ENCODE measurements around the gene POMT1.
"Not testable (repeated sequence)": the region's sequence is repeated elsewhere in the genome, so short reads cannot be mapped to it uniquely, and the experiment has no call there.

Gene POMT1, protein sequence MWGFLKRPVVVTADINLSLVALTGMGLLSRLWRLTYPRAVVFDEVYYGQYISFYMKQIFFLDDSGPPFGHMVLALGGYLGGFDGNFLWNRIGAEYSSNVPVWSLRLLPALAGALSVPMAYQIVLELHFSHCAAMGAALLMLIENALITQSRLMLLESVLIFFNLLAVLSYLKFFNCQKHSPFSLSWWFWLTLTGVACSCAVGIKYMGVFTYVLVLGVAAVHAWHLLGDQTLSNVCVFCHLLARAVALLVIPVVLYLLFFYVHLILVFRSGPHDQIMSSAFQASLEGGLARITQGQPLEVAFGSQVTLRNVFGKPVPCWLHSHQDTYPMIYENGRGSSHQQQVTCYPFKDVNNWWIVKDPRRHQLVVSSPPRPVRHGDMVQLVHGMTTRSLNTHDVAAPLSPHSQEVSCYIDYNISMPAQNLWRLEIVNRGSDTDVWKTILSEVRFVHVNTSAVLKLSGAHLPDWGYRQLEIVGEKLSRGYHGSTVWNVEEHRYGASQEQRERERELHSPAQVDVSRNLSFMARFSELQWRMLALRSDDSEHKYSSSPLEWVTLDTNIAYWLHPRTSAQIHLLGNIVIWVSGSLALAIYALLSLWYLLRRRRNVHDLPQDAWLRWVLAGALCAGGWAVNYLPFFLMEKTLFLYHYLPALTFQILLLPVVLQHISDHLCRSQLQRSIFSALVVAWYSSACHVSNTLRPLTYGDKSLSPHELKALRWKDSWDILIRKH

DNA sequence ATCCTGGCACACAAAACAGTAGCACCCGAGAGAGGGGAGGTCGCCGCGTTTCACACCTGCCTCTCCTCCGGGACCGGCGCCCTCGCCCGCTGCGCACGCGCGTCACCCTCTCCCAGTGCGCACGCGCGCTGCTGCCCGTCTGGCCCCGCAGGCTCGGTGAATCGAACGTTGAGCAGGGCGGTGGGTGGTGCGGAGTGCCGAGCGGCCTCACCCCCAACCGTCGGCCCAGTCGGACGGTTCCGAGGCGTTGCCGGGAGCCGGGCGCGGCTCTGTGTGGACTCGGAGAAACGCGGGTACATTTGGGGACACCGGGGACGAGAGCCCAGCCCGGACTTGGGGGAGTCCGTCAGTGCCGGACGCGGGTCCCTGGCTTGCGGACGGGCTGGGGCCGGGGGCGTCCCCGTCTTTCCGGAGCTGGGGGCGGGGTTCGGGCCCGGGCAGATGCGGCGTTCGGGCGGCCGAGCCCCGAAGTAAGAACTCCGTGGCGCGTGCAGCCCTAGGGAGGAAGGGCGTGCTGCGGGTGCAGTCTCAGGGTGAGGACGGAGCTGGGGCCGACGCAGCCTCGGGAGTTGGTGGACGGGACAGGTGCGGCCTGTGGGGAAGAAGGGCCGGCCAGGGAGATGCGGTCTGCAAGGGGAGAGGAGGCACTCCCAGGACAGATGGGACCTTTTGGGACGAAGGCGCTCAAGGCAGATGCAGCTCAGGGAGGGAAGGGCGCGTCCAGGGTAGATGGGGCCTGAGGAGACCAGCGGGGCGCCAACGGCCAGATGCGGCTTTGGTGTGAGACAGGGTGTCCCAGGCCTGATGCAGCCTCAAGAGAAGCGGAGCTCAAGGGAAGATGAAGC is at the start of gene POMT1:
TSS of gene POMT1 (plus strand) at position 138 of the 845 bp plus-strand sequence. CDS start 1,301 bp downstream, outside the sequence.
- Mint-ChIP-seq H3K27me3 (no peaks in the 10 kb centered on the region), H3K27ac (peak within 1 kb of the TSS; percentile 87), H3K4me1 (peaks cover 21% of the 10 kb centered on the region), H3K9me3 (no peaks in the 10 kb centered on the region), H3K4me3 (peak within 1 kb of the TSS; percentile 96), H3K36me3 (peaks cover 2% of the 10 kb centered on the region)
- DNase-seq (ENCODE audit: low spot score in 2 of 2) (peak; percentile 84 to 85), ATAC-seq (ENCODE audit: low read depth) (peak; percentile 91)

DNA sequence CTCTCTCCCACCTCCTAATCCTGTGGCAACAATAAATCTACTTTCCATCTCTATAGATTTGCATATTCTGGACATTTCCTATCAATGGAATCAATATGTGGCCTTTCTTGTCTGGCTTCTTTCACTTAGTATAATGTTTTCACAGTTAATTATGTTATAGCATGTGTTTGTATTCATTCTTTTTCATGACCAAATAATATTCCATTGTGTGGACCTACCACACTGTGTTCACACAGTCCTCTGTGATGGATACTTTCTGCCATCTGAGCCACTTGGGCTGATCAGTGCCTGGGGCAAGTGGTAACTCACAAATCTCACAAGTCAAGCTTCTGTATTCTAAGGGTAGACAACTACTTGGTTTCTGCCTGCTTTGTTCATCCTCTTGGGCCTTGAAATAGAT is 48.7 kb upstream of the POMT1 start:
- Mint-ChIP-seq H3K9me3 (no peaks in the 10 kb centered on the region), H3K4me3 (no peak overlapping the region), H3K27me3 (no peaks in the 10 kb centered on the region), H3K36me3 (peaks cover 28% of the 10 kb centered on the region), H3K27ac (no peak overlapping the region), H3K4me1 (no peaks in the 10 kb centered on the region)
- no peak for ATAC-seq (ENCODE audit: low read depth)
- no peak for DNase-seq (ENCODE audit: low spot score in 2 of 2)

DNA sequence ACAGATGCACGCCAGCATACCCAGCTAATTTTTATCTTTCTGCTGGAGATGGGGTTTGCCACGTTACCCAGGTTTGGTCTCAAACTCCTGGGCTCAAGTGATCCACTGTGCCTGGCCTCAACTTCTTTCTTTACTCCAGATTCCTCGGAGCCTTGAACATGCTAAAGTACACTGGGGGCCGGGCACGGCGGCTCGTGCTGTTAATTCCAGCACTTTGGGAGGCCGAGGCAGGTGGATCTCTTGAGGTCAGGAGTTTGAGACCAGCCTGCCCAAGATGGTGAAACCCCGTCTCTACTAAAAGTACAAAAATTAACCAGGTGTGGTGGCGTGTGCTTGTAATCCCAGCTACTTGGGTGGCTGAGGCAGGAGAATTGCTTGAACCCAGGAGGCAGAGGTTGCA is 47.1 kb upstream of the POMT1 start:
- DNase-seq (ENCODE audit: low spot score in 2 of 2); ATAC-seq (ENCODE audit: low read depth); H3K4me3 Mint-ChIP-seq; H3K4me1 Mint-ChIP-seq; H3K27me3 Mint-ChIP-seq; H3K27ac Mint-ChIP-seq; H3K9me3 Mint-ChIP-seq: not testable (repeated sequence)
- peaks cover 30% of the 10 kb centered on the region for H3K36me3 Mint-ChIP-seq

DNA sequence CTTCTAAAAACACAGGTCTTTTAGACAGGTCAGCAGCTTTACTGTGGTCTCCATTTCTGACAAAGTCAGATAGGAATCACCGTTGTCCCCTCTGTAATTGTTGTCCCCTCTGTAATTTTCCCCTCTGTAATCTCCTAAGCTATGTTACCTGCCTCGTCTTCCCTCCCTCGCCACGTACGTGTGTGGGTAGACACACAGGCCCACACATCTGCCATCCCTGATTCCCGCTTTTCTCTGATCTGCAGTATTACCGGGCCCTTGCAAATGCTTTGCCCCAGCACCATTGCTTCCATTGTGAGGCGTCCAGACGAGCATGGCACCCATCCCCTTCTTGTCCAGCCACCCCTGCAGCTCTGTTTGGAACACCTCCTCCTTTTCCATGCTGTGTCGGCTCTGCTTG is 45.0 kb upstream of the POMT1 start:
- no peak overlapping the region for H3K27ac Mint-ChIP-seq
- H3K27me3 Mint-ChIP-seq: no peaks in the 10 kb centered on the region
- H3K9me3 Mint-ChIP-seq: no peaks in the 10 kb centered on the region
- H3K4me1 Mint-ChIP-seq: peaks cover 5% of the 10 kb centered on the region
- ATAC-seq (ENCODE audit: low read depth) (no peak), DNase-seq (ENCODE audit: low spot score in 2 of 2) (no peak)
- H3K4me3 Mint-ChIP-seq: no peak overlapping the region
- H3K36me3 Mint-ChIP-seq: peaks cover 38% of the 10 kb centered on the region

DNA sequence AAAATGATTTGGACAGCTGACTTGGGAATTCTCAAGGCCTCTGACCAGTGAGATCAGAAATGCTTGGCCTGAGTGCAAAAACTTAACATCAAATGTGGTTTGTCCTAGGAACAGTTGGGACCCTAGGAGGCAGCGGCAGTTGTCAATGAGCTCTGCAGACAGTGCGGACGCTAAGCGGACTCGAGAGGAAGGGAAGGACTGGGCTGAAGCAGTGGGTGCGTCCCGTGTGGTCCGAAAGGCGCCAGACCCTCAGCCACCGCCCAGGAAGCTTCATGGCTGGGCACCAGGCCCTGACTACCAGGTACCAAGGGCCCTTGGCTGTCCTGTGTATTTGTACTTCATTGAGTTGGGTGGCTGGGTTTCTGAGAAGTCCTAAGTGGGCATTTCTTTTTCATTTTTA is 43.7 kb upstream of the POMT1 start:
- ATAC-seq (ENCODE audit: low read depth) (no peak), DNase-seq (ENCODE audit: low spot score in 2 of 2) (no peak)
- H3K9me3 Mint-ChIP-seq: no peaks in the 10 kb centered on the region
- no peaks in the 10 kb centered on the region for H3K27me3 Mint-ChIP-seq
- peaks cover 5% of the 10 kb centered on the region for H3K4me1 Mint-ChIP-seq
- H3K36me3 Mint-ChIP-seq: peaks cover 36% of the 10 kb centered on the region
- H3K27ac Mint-ChIP-seq: no peak overlapping the region
- no peak overlapping the region for H3K4me3 Mint-ChIP-seq

DNA sequence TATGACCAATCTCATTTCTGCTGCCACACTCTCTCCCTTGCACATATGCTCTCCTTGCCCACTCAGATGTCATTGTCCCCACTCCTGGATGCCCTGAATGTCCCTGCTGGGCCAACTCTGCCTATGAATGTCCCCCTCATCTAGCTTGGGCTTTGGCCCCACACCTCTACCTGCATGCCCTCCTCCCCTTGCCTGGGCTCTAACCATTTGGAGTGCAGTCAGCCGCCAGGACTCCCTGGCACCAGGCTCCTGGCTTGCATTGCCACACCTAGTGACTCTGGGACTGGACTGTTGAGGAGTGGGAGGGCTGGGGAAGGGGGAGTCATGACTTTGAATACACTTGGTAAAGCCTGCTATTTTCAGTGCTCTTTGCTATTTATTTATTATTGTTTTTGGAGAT is 41.6 kb upstream of the POMT1 start:
- ATAC-seq (ENCODE audit: low read depth): no peak
- H3K36me3 Mint-ChIP-seq: peaks cover 36% of the 10 kb centered on the region
- peaks cover 5% of the 10 kb centered on the region for H3K4me1 Mint-ChIP-seq
- no peaks in the 10 kb centered on the region for H3K27me3 Mint-ChIP-seq
- no peaks in the 10 kb centered on the region for H3K9me3 Mint-ChIP-seq
- no peak for DNase-seq (ENCODE audit: low spot score in 2 of 2)
- H3K4me3 Mint-ChIP-seq: no peak overlapping the region
- peak overlapping the region; percentile 7 for H3K27ac Mint-ChIP-seq

DNA sequence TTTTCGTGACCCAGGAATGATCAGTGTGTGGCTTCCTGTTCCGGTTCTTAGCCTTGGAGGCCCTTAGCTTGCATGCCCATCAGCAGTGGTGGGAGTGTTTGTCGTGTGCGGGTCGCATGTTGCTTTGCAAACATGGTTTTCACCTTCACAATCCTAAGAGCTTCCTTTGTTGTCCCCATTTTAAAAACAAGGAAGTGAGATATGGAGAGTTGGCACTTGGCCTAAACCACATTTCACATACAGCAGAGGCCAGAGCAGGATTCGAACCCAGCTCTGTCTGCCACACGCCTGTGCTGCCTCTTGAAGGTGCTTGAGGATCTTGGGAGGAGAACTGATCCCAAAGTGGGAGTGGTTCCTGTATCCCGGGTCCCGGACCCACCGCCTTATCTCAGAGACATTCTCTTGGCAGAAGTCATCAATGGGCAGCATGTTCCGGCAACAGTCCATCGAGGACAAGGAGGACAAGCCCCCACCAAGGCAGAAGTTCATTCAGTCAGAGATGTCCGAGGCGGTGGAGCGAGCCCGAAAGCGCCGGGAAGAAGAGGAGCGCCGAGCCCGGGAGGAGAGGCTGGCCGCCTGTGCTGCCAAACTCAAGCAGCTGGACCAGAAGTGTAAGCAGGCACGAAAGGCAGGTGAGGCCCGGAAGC is 38.2 kb upstream of the POMT1 start:
- no peaks in the 10 kb centered on the region for H3K9me3 Mint-ChIP-seq
- DNase-seq (ENCODE audit: low spot score in 2 of 2): no peak
- H3K27me3 Mint-ChIP-seq: no peaks in the 10 kb centered on the region
- H3K27ac Mint-ChIP-seq: peak overlapping the region; percentile 55
- H3K4me3 Mint-ChIP-seq: no peak overlapping the region
- no peak for ATAC-seq (ENCODE audit: low read depth)
- H3K36me3 Mint-ChIP-seq: peaks cover 37% of the 10 kb centered on the region
- H3K4me1 Mint-ChIP-seq: peaks cover 4% of the 10 kb centered on the region

DNA sequence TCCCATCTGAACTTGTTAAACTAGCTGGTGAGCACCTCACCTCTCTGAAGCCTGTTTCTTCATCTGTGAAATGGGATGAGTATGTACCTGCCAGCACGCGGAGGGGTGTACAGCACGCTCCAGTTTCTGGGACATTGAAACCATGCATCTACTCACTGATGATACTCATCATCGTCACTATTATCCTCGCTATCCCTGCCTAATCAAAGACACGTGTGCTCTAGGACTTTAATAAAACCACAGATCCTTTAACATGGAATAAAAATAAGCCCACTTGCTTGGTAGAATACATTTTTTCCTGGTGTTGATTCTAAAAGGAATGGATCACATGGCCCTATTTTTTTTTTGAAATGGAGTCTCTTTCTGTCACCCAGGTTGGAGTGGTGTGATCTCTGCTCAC is 37.3 kb upstream of the POMT1 start:
- no peaks in the 10 kb centered on the region for H3K9me3 Mint-ChIP-seq
- ATAC-seq (ENCODE audit: low read depth) (no peak), DNase-seq (ENCODE audit: low spot score in 2 of 2) (no peak)
- no peak overlapping the region for H3K27ac Mint-ChIP-seq
- H3K36me3 Mint-ChIP-seq: peaks cover 40% of the 10 kb centered on the region
- H3K4me1 Mint-ChIP-seq: peaks cover 3% of the 10 kb centered on the region
- no peak overlapping the region for H3K4me3 Mint-ChIP-seq
- H3K27me3 Mint-ChIP-seq: no peaks in the 10 kb centered on the region

DNA sequence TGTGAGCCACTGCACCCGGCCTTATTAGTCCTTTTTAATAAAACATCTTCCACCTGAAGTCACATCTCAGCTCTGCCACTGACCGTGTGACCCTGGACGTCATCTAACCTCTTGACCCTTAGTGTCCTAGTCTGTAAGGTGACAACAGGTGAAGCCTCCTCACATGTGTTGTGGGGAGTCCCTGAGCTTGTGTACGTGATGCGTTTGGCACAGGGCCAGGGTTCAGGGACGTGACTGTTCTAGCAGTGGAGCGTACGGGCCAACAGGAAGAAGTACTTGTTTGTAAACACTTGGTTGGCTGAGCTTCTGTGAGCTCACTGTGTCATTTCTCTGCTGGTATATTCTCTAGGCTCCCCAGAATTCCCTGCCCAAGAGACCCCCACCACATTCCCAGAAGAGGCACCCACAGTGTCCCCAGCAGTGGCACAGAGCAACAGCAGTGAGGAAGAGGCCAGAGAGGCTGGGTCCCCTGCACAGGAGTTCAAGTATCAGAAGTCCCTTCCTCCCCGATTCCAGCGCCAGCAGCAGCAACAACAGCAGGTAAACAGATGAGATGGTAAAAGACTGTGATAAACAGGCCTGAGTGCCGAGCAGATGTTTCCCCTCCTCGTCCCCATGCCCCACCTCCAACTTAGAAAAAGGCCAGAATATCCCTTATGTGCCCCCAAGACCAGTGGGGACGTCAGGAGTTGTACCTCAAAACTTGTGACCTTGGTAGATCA is 35.3 kb upstream of the POMT1 start:
- no peaks in the 10 kb centered on the region for H3K4me1 Mint-ChIP-seq
- ATAC-seq (ENCODE audit: low read depth) (no peak), DNase-seq (ENCODE audit: low spot score in 2 of 2) (no peak)
- peak overlapping the region; percentile 31 for H3K27ac Mint-ChIP-seq
- H3K9me3 Mint-ChIP-seq: no peaks in the 10 kb centered on the region
- H3K4me3 Mint-ChIP-seq: no peak overlapping the region
- no peaks in the 10 kb centered on the region for H3K27me3 Mint-ChIP-seq
- H3K36me3 Mint-ChIP-seq: peaks cover 40% of the 10 kb centered on the region

DNA sequence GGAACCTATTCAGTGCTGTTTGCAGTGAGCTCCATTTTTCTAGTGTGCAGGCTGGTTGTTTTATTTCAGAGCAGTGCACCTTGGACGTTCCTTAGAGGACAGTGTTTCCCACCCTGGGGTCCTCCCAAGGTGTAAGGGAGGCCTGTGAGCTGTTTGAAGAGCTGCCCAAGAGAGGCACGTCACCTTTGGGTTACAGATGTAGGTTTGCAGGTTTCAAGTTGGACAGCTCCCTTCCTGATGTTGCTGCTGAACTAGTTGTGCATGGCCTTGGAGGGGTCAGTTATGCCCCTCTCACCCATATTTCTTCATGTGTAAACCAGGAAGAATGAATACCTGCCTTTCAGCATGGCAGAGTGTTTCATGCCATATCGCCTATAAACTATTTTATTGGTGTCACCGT is 34.7 kb upstream of the POMT1 start:
- DNase-seq (ENCODE audit: low spot score in 2 of 2) (no peak), ATAC-seq (ENCODE audit: low read depth) (no peak)
- no peaks in the 10 kb centered on the region for H3K27me3 Mint-ChIP-seq
- peaks cover 43% of the 10 kb centered on the region for H3K36me3 Mint-ChIP-seq
- H3K4me1 Mint-ChIP-seq: no peaks in the 10 kb centered on the region
- no peak overlapping the region for H3K27ac Mint-ChIP-seq
- H3K9me3 Mint-ChIP-seq: no peaks in the 10 kb centered on the region
- H3K4me3 Mint-ChIP-seq: no peak overlapping the region

DNA sequence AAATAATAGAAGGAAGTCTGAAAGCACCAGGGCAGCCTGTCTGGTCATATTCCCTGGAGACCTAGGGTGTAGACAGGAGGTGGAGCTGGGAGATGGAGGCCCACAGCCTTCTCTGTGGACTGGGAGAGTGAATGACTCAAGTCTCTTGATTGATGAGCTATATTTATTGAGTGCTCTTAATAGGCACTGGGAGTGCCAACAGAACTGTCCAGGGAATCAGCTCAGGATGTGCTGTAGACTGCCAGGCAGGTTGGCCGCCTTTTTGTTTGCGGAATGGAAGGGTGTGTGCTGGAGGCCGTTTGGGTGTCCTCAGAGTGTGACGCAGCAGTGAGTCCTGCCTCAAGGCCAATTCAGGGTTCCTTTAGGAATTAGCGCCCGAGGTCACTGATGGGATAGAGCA is 33.4 kb upstream of the POMT1 start:
- H3K9me3 Mint-ChIP-seq: no peaks in the 10 kb centered on the region
- H3K27ac Mint-ChIP-seq: peak overlapping the region; percentile 78
- ATAC-seq (ENCODE audit: low read depth): no peak
- H3K27me3 Mint-ChIP-seq: no peaks in the 10 kb centered on the region
- no peak overlapping the region for H3K4me3 Mint-ChIP-seq
- H3K36me3 Mint-ChIP-seq: peaks cover 51% of the 10 kb centered on the region
- DNase-seq (ENCODE audit: low spot score in 2 of 2): no peak
- no peaks in the 10 kb centered on the region for H3K4me1 Mint-ChIP-seq

DNA sequence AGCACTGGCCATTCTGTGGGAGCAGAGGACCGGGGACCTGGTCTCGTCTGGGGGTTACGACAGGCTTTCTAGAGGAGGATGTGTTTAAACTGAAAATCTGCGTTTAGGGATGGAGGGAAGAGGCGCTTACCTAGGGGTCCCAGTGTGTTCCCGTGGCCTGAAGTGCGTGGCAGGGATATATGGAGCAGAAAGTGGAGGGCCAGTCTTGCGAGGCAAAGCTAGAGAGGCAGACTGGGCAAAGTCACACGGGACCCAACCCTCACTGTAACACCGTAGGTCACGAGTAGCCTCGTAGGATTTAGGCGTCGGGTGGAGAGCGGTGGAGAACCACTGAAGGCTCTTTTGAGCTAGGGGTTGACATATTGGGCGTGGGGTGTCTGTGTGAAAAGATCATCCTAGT is 32.8 kb upstream of the POMT1 start:
- Mint-ChIP-seq H3K4me1 (no peaks in the 10 kb centered on the region), H3K36me3 (peaks cover 50% of the 10 kb centered on the region), H3K4me3 (no peak overlapping the region), H3K27ac (peak overlapping the region; percentile 78), H3K9me3 (no peaks in the 10 kb centered on the region), H3K27me3 (no peaks in the 10 kb centered on the region)
- ATAC-seq (ENCODE audit: low read depth): no peak
- no peak for DNase-seq (ENCODE audit: low spot score in 2 of 2)

DNA sequence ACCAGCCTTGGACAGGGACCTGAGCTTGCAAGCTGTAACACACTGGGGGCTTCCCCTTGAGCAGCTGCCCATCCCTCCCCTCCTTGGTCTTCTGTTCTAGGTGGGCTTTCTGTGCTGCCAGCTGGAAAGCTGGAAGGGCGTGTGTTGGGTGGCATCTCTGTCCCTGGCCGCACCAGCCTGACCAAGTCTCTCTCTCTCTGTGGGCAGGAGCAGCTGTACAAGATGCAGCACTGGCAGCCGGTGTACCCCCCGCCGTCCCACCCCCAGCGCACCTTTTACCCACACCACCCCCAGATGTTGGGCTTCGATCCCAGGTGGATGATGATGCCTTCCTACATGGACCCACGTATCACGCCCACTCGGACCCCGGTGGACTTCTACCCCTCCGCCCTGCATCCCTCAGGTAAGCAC is 32.1 kb upstream of the POMT1 start:
- no peaks in the 10 kb centered on the region for H3K9me3 Mint-ChIP-seq
- no peaks in the 10 kb centered on the region for H3K27me3 Mint-ChIP-seq
- peaks cover 51% of the 10 kb centered on the region for H3K36me3 Mint-ChIP-seq
- no peaks in the 10 kb centered on the region for H3K4me1 Mint-ChIP-seq
- ATAC-seq (ENCODE audit: low read depth) (no peak), DNase-seq (ENCODE audit: low spot score in 2 of 2) (no peak)
- H3K4me3 Mint-ChIP-seq: no peak overlapping the region
- no peak overlapping the region for H3K27ac Mint-ChIP-seq

Measured in memory B cell (primary cell).